Measurements from ENCODE around the gene RANBP17.

- TF ChIP-seq POLR2A (IDR thresholded peaks at IDR 0.05) (no peak), CTCF (IDR thresholded peaks at IDR 0.05) (no peak)
These were observed 365.0 kb downstream of the RANBP17 start for GRCh38 chr5:171226864-171227263.
